Panc1 (cell line): ENCODE measurements around the gene SCGB1C2.

ENCODE experiments used
- CTCF ChIP-seq: fragments of 450-650 bp; IDR thresholded peaks from 2 replicates; pipeline ENCODE4 v1.5.1; 2017; ENCODE audit warnings: mild to moderate bottlenecking
- POLR2AphosphoS5 ChIP-seq: IDR thresholded peaks from 2 replicates; pipeline ENCODE4 v1.6.1; 2012; ENCODE audit warnings: mild to moderate bottlenecking, low read depth, low read length, moderate library complexity
- REST ChIP-seq, 2 experiments: IDR thresholded peaks; 2 replicates each; pipeline ENCODE4 v1.6.1; 2011 to 2012; ENCODE audit warnings: low read depth in 2 of 2, control low read depth in 1 of 2, low read length in 1 of 2, mild to moderate bottlenecking in 1 of 2, moderate library complexity in 1 of 2; ENCODE audit not compliant: insufficient read depth in 1 of 2
- TCF7L2 ChIP-seq: IDR thresholded peaks from 2 replicates; pipeline ENCODE4 v1.6.1; 2011; ENCODE audit warnings: mild to moderate bottlenecking, low read depth, low read length, inconsistent platforms

GRCh38 chr17:178292-179065, 41.1 kb downstream of the SCGB1C2 start:
- TF ChIP-seq TCF7L2: no peak
- TF ChIP-seq CTCF: no peak
- TF ChIP-seq REST (IDR thresholded peaks at IDR 0.05; ENCODE audit: insufficient read depth in 1 of 2, low read depth in 2 of 2, low read length in 1 of 2): no peak
- TF ChIP-seq POLR2AphosphoS5: no peak
